ENCODE data around the gene NKIRAS1.

DNA sequence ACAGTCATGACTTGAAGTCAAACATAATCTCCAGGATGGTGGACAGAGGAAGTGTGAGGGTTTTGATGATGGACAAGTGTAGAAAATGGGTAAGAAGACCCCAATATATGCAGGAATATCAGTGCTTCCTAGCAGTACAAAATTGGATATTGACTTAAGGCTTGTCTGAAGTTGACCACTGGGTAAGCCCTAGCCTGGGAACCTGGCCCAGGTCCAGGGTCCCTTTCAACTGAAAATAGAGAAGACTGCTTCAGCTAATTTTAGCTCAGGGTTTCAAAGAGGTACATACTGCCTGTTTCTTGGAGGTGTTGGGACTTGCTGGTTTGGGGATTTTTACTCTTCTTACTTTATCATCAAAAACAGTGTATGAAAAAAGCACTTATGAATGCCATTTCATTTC lies 33.0 kb upstream of the NKIRAS1 start:
- TF ChIP-seq, protein P1, sequence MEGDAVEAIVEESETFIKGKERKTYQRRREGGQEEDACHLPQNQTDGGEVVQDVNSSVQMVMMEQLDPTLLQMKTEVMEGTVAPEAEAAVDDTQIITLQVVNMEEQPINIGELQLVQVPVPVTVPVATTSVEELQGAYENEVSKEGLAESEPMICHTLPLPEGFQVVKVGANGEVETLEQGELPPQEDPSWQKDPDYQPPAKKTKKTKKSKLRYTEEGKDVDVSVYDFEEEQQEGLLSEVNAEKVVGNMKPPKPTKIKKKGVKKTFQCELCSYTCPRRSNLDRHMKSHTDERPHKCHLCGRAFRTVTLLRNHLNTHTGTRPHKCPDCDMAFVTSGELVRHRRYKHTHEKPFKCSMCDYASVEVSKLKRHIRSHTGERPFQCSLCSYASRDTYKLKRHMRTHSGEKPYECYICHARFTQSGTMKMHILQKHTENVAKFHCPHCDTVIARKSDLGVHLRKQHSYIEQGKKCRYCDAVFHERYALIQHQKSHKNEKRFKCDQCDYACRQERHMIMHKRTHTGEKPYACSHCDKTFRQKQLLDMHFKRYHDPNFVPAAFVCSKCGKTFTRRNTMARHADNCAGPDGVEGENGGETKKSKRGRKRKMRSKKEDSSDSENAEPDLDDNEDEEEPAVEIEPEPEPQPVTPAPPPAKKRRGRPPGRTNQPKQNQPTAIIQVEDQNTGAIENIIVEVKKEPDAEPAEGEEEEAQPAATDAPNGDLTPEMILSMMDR (IDR thresholded peaks at IDR 0.05), result no peak
- TF ChIP-seq POLR2A (IDR thresholded peaks at IDR 0.05), result no peak
